Measurements from ENCODE around the gene CLRN2. TPM values are rescaled to one million over a fixed set of nuclear protein-coding genes. Genes with fewer than 3 reads are reported as not detected.

Gene CLRN2
- total and polyA plus RNA-seq, 5 donors from 2014 or later: not detected

DNA sequence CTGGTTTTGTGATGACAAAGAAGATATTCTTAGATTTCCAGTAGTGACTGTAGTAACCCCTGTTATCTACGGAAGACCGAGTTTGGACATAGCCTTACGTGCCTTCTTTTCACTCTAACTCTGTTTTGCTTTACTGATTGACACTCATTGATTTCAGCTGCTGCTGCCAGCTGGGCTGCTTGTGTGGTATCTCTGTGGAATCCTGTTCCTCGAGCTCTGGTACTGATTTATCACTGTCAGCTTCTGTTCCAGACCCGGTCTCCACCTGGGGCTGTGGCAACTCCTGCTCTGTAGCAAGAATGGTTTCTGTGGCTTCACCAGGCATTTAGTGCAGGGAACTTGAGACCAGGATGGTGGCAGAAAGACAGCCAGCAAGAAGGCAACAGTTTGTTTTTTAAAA is 37.5 kb downstream of the CLRN2 start:
- Histone ChIP-seq H3K4me3 (ENCODE audit: low read depth, low read length) (no peak overlapping the region), H3K4me1 (ENCODE audit: control insufficient read depth, insufficient read depth, low read length, poor library complexity, severe bottlenecking) (no peaks in the 10 kb centered on the region), H3K27ac (ENCODE audit: insufficient read depth, low read length, poor library complexity, severe bottlenecking) (no peak overlapping the region), H3K36me3 (ENCODE audit: control insufficient read depth, insufficient read depth, low read length) (no peaks in the 10 kb centered on the region), H3K9me3 (ENCODE audit: control insufficient read depth in 2 of 2, low read length in 2 of 2) (no peaks in the 10 kb centered on the region), H3K27me3 (ENCODE audit: control insufficient read depth, insufficient read depth, low read length) (peaks cover 3% of the 10 kb centered on the region)
- DNase-seq (no peak), ATAC-seq (ENCODE audit: low read depth in 2 of 2) (no peak)
- no peak overlapping the region for H3K4me3 Mint-ChIP-seq
- no peak overlapping the region for H3K27ac Mint-ChIP-seq
- no peaks in the 10 kb centered on the region for H3K36me3 Mint-ChIP-seq
- H3K9me3 Mint-ChIP-seq: peaks cover 0 to 3% (median 0%) of the 10 kb centered on the region in 7 donors
- peaks cover 35% of the 10 kb centered on the region for H3K27me3 Mint-ChIP-seq
- H3K4me1 Mint-ChIP-seq: peaks cover 0 to 8% (median 2%) of the 10 kb centered on the region in 4 donors

GRCh38 chr4:17554568-17554967 is 39.6 kb downstream of the CLRN2 start:
- H3K9me3 Mint-ChIP-seq: peaks cover 0 to 3% (median 0%) of the 10 kb centered on the region in 7 donors
- H3K36me3 Mint-ChIP-seq: no peaks in the 10 kb centered on the region
- H3K4me1 Mint-ChIP-seq: no peaks in the 10 kb centered on the region
- Histone ChIP-seq H3K36me3 (ENCODE audit: control insufficient read depth, insufficient read depth, low read length) (no peaks in the 10 kb centered on the region), H3K27ac (ENCODE audit: insufficient read depth, low read length, poor library complexity, severe bottlenecking) (no peak overlapping the region), H3K4me1 (ENCODE audit: control insufficient read depth, insufficient read depth, low read length, poor library complexity, severe bottlenecking) (no peaks in the 10 kb centered on the region), H3K27me3 (ENCODE audit: control insufficient read depth, insufficient read depth, low read length) (peaks cover 3% of the 10 kb centered on the region), H3K9me3 (ENCODE audit: control insufficient read depth in 2 of 2, low read length in 2 of 2) (no peaks in the 10 kb centered on the region), H3K4me3 (ENCODE audit: low read depth, low read length) (no peak overlapping the region)
- ATAC-seq (ENCODE audit: low read depth in 2 of 2): no peak
- no peak for DNase-seq
- no peak overlapping the region for H3K27ac Mint-ChIP-seq
- peak overlapping the region in 1 of 4 donors; percentile 23 for H3K4me3 Mint-ChIP-seq
- peaks cover 31% of the 10 kb centered on the region for H3K27me3 Mint-ChIP-seq

DNA sequence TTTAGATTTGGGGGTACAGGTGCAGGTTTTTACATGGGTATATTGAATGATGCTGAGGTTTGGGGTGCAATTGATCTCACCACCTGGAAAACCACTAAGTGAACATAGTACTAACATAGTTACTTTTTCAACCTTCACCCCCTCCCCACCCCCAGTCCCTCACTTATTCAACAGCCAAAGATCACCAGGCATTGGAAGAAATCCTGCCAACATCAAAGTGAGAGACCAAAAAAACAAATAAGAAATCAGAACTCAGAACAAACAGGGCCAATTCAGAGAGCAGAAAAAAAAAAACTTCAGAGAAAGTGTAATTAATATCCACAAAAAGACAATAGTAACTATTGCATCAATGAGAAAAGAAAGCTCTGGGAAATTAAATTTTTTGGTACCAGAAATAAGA is 41.5 kb downstream of the CLRN2 start:
- peaks cover 0 to 3% (median 0%) of the 10 kb centered on the region in 7 donors for H3K9me3 Mint-ChIP-seq
- peak overlapping the region in 1 of 4 donors; percentile 13 for H3K4me3 Mint-ChIP-seq
- H3K27me3 Mint-ChIP-seq: peaks cover 25% of the 10 kb centered on the region
- Histone ChIP-seq H3K4me1 (ENCODE audit: control insufficient read depth, insufficient read depth, low read length, poor library complexity, severe bottlenecking) (no peaks in the 10 kb centered on the region), H3K27me3 (ENCODE audit: control insufficient read depth, insufficient read depth, low read length) (peaks cover 3% of the 10 kb centered on the region), H3K27ac (ENCODE audit: insufficient read depth, low read length, poor library complexity, severe bottlenecking) (no peak overlapping the region), H3K36me3 (ENCODE audit: control insufficient read depth, insufficient read depth, low read length) (no peaks in the 10 kb centered on the region), H3K9me3 (ENCODE audit: control insufficient read depth in 2 of 2, low read length in 2 of 2) (no peaks in the 10 kb centered on the region), H3K4me3 (ENCODE audit: low read depth, low read length) (no peak overlapping the region)
- H3K36me3 Mint-ChIP-seq: no peaks in the 10 kb centered on the region
- no peak overlapping the region for H3K27ac Mint-ChIP-seq
- no peaks in the 10 kb centered on the region for H3K4me1 Mint-ChIP-seq
- ATAC-seq (ENCODE audit: low read depth in 2 of 2) (no peak), DNase-seq (no peak)

DNA sequence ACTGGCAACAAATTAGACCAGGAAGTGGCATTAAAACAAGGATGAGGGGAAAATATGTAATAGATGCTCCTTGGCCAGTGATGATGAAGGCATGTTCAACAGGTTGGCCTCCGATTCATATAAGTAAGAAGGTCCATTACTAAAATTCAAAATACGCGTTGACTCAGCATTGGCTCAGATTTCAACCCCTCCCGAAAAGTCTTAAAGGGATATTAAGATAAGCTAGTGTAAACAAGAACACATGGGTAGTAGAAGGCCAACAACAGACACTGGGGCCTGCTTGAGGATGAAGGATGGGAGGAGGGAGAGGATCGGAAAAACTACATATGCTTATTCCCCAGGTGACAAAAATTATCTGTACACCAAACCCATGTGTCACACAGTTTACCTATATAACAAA is 42.9 kb downstream of the CLRN2 start:
- Histone ChIP-seq H3K4me1 (ENCODE audit: control insufficient read depth, insufficient read depth, low read length, poor library complexity, severe bottlenecking) (no peaks in the 10 kb centered on the region), H3K36me3 (ENCODE audit: control insufficient read depth, insufficient read depth, low read length) (no peaks in the 10 kb centered on the region), H3K9me3 (ENCODE audit: control insufficient read depth in 2 of 2, low read length in 2 of 2) (no peaks in the 10 kb centered on the region), H3K27me3 (ENCODE audit: control insufficient read depth, insufficient read depth, low read length) (no peaks in the 10 kb centered on the region), H3K27ac (ENCODE audit: insufficient read depth, low read length, poor library complexity, severe bottlenecking) (no peak overlapping the region), H3K4me3 (ENCODE audit: low read depth, low read length) (no peak overlapping the region)
- Mint-ChIP-seq H3K36me3 (no peaks in the 10 kb centered on the region), H3K9me3 (peaks cover 0 to 3% (median 0%) of the 10 kb centered on the region in 7 donors), H3K27me3 (peaks cover 25% of the 10 kb centered on the region), H3K4me3 (no peak overlapping the region), H3K4me1 (no peaks in the 10 kb centered on the region), H3K27ac (no peak overlapping the region)
- no peak for ATAC-seq (ENCODE audit: low read depth in 2 of 2)
- no peak for DNase-seq

DNA sequence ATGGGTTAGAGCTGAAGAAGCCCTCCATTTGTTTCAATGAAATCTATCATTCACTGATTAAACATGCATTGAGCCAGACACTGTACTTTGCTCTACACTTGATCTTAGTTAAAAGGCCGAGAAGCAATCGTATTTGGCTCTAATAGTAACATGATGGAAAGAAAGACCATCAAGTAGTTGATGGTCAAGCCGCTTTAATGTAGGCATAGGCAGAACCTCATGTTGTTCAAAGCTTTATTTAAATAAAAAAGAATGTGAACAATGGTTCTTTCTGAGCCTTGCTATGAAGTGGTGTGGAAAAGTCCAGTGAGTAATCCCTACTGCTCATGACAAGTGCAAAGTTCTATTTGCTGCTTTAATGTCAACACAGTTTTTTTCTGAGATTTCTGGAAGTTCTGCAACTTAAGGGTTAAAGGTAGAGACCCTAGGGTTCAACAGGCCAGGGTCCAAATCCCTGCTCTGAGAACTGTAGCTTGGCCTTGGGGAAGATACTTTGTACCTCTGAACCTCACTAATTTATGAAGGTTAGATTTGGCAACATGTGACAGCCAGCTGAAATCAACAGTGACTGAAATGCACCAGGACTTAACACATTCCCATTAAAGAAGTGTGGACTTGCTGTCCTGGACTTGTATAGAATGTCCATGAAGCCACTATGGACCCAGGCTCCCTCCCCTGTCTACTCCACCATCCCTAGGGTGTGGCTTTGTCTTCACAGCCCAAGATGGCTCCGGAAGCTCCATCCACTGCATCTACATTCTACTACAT is 44.2 kb downstream of the CLRN2 start:
- DNase-seq: no peak
- no peaks in the 10 kb centered on the region for H3K9me3 Mint-ChIP-seq
- H3K9me3 ChIP-seq (ENCODE audit: control insufficient read depth in 2 of 2, low read length in 2 of 2): no peaks in the 10 kb centered on the region
- H3K4me1 Mint-ChIP-seq: no peaks in the 10 kb centered on the region
- H3K27ac Mint-ChIP-seq: no peak overlapping the region
- ATAC-seq (ENCODE audit: low read depth in 2 of 2): no peak
- H3K36me3 Mint-ChIP-seq: no peaks in the 10 kb centered on the region
- H3K27me3 ChIP-seq (ENCODE audit: control insufficient read depth, insufficient read depth, low read length): no peaks in the 10 kb centered on the region
- no peaks in the 10 kb centered on the region for H3K4me1 ChIP-seq (ENCODE audit: control insufficient read depth, insufficient read depth, low read length, poor library complexity, severe bottlenecking)
- H3K27ac ChIP-seq (ENCODE audit: insufficient read depth, low read length, poor library complexity, severe bottlenecking): no peak overlapping the region
- peaks cover 19% of the 10 kb centered on the region for H3K27me3 Mint-ChIP-seq
- no peak overlapping the region for H3K4me3 ChIP-seq (ENCODE audit: low read depth, low read length)
- H3K36me3 ChIP-seq (ENCODE audit: control insufficient read depth, insufficient read depth, low read length): no peaks in the 10 kb centered on the region
- no peak overlapping the region for H3K4me3 Mint-ChIP-seq

- no peaks in the 10 kb centered on the region for H3K36me3 Mint-ChIP-seq
- no peaks in the 10 kb centered on the region for H3K4me1 ChIP-seq (ENCODE audit: control insufficient read depth, insufficient read depth, low read length, poor library complexity, severe bottlenecking)
These were observed 44.7 kb downstream of the CLRN2 start for GRCh38 chr4:17559709-17560048.

GRCh38 chr4:17560065-17560673 is 45.2 kb downstream of the CLRN2 start:
- Histone ChIP-seq H3K4me3 (ENCODE audit: low read depth, low read length) (no peak overlapping the region), H3K4me1 (ENCODE audit: control insufficient read depth, insufficient read depth, low read length, poor library complexity, severe bottlenecking) (no peaks in the 10 kb centered on the region), H3K9me3 (ENCODE audit: control insufficient read depth in 2 of 2, low read length in 2 of 2) (no peaks in the 10 kb centered on the region), H3K27me3 (ENCODE audit: control insufficient read depth, insufficient read depth, low read length) (no peaks in the 10 kb centered on the region), H3K27ac (ENCODE audit: insufficient read depth, low read length, poor library complexity, severe bottlenecking) (no peak overlapping the region), H3K36me3 (ENCODE audit: control insufficient read depth, insufficient read depth, low read length) (no peaks in the 10 kb centered on the region)
- Mint-ChIP-seq H3K27ac (no peak overlapping the region), H3K36me3 (no peaks in the 10 kb centered on the region), H3K9me3 (no peaks in the 10 kb centered on the region), H3K4me1 (no peaks in the 10 kb centered on the region), H3K27me3 (peaks cover 14% of the 10 kb centered on the region), H3K4me3 (no peak overlapping the region)
- no peak for ATAC-seq (ENCODE audit: low read depth in 2 of 2)
- DNase-seq: no peak

More at GRCh38 chr4:17559709-17560048, 44.7 kb downstream of the CLRN2 start:
- Mint-ChIP-seq H3K27ac (no peak overlapping the region), H3K27me3 (peaks cover 19% of the 10 kb centered on the region), H3K4me3 (no peak overlapping the region), H3K4me1 (no peaks in the 10 kb centered on the region), H3K9me3 (no peaks in the 10 kb centered on the region)
- H3K36me3 ChIP-seq (ENCODE audit: control insufficient read depth, insufficient read depth, low read length): no peaks in the 10 kb centered on the region
- no peaks in the 10 kb centered on the region for H3K27me3 ChIP-seq (ENCODE audit: control insufficient read depth, insufficient read depth, low read length)
- H3K4me3 ChIP-seq (ENCODE audit: low read depth, low read length): no peak overlapping the region
- H3K9me3 ChIP-seq (ENCODE audit: control insufficient read depth in 2 of 2, low read length in 2 of 2): no peaks in the 10 kb centered on the region
- ATAC-seq (ENCODE audit: low read depth in 2 of 2): no peak
- DNase-seq: no peak
- no peak overlapping the region for H3K27ac ChIP-seq (ENCODE audit: insufficient read depth, low read length, poor library complexity, severe bottlenecking)
